H1 (cell line): ENCODE measurements around the gene RD3L.

Experiments
- CTCF ChIP-seq, 3 experiments: IDR thresholded peaks; 1 replicate in 2 of 3; 2 replicates in 1 of 3; pipeline versions ENCODE4 v1.5.1 to v1.6.1; 2011; ENCODE audit warnings: low read length in 3 of 3, mild to moderate bottlenecking in 3 of 3, inconsistent platforms in 2 of 3, low read depth in 1 of 3, moderate library complexity in 1 of 3; ENCODE audit not compliant: insufficient read depth in 1 of 3; ENCODE audit errors: control extremely low read depth in 1 of 3
- PHF8 ChIP-seq: fragments of 200-600 bp; sonication (generic); conservative IDR thresholded peaks from 2 replicates; pipeline ENCODE4 v1.7.1; 2012; ENCODE audit warnings: low read depth, mild to moderate bottlenecking, inconsistent platforms, low read length, moderate library complexity
- SIN3A ChIP-seq, 2 experiments: IDR thresholded peaks in 1 of 2; conservative IDR thresholded peaks in 1 of 2; 2 replicates each; pipeline ENCODE4 v1.6.1; 2011 to 2012; ENCODE audit warnings: low read length in 2 of 2, improper control_type of control experiment in 1 of 2, low read depth in 1 of 2, mild to moderate bottlenecking in 1 of 2
- TEAD4 ChIP-seq: IDR thresholded peaks from 2 replicates; pipeline ENCODE4 v1.6.1; 2012; ENCODE audit warnings: low read depth, low read length, inconsistent platforms, mixed read lengths

GRCh38 chr14:103973354-103973753, 31.0 kb upstream of the RD3L start:
- TF ChIP-seq PHF8 (no peak), CTCF (IDR thresholded peaks at IDR 0.05; ENCODE audit: control extremely low read depth in 1 of 3, insufficient read depth in 1 of 3, low read depth in 1 of 3, low read length in 3 of 3) (no peak), SIN3A (conservative IDR thresholded peaks at IDR 0.05 in 1 of 2, IDR thresholded peaks at IDR 0.05 in 1 of 2; ENCODE audit: low read depth in 1 of 2, low read length in 2 of 2) (no peak), TEAD4 (no peak)
